Skin of body (tissue), 2 donors: Measurements from ENCODE around the gene DMBX1. TPM values are rescaled to one million over a fixed set of nuclear protein-coding genes. Genes with fewer than 3 reads are reported as not detected.

ENCODE experiments used
- DNase-seq: peaks from one replicate; lab custom pipeline; 2025; lab: John Stamatoyannopoulos, UW
- total RNA-seq: library from RNA; depleted of rRNA; stranded (reverse); fragments of >200 nt; gene quantifications from one replicate; pipeline ENCODE4 v1.2.3, GENCODE V29; 2014

The DMBX1 gene
- total RNA-seq, 1 donor from 2014 or later = not detected

- no peak for DNase-seq
These were observed 30.3 kb upstream of the DMBX1 start for GRCh38 chr1:46459315-46459714.

- DNase-seq = no peak
These were observed 28.4 kb upstream of the DMBX1 start for GRCh38 chr1:46461017-46461808.

- DNase-seq = no peak
These were observed 27.7 kb upstream of the DMBX1 start for GRCh38 chr1:46461809-46462448.

- DNase-seq = no peak
These were observed 25.6 kb upstream of the DMBX1 start for GRCh38 chr1:46464013-46464548.

- no peak for DNase-seq
These were observed 24.7 kb upstream of the DMBX1 start for GRCh38 chr1:46464915-46465314.

- DNase-seq = no peak
These were observed 23.6 kb upstream of the DMBX1 start for GRCh38 chr1:46465981-46466476.

- DNase-seq = no peak
These were observed 23.0 kb upstream of the DMBX1 start for GRCh38 chr1:46466477-46467182.

- DNase-seq = no peak
These were observed 22.5 kb upstream of the DMBX1 start for GRCh38 chr1:46467183-46467504.

- DNase-seq = no peak
These were observed 19.8 kb upstream of the DMBX1 start for GRCh38 chr1:46469881-46470280.

GRCh38 chr1:46471848-46472492 is 17.7 kb upstream of the DMBX1 start:
- no peak for DNase-seq

GRCh38 chr1:46472498-46473181 is 17.0 kb upstream of the DMBX1 start:
- DNase-seq = no peak

- no peak for DNase-seq
These were observed 15.6 kb upstream of the DMBX1 start for GRCh38 chr1:46473991-46474390.

GRCh38 chr1:46474570-46474969 is 15.1 kb upstream of the DMBX1 start:
- no peak for DNase-seq

GRCh38 chr1:46476673-46477072 is 13.0 kb upstream of the DMBX1 start:
- no peak for DNase-seq

GRCh38 chr1:46477153-46477929 is 12.3 kb upstream of the DMBX1 start:
- DNase-seq = peak; percentile 7

- no peak for DNase-seq
These were observed 10.7 kb upstream of the DMBX1 start for GRCh38 chr1:46478721-46479485.

- no peak for DNase-seq
These were observed 9.8 kb upstream of the DMBX1 start for GRCh38 chr1:46479744-46480350.

GRCh38 chr1:46480959-46481646 is 8.5 kb upstream of the DMBX1 start:
- DNase-seq = no peak
